Glutamatergic neuron (in vitro differentiated cells): Measurements from ENCODE around the gene CISD3. TPM values are rescaled to one million over a fixed set of nuclear protein-coding genes. Genes with fewer than 3 reads are reported as not detected.

Experiments used
- DNase-seq: peaks from one replicate; pipeline ENCODE4 v3.0.0; 2022
- H3K27ac Mint-ChIP-seq: one replicate; pipeline ENCODE4 v1.8.0; 2020; ENCODE audit warnings: mild to moderate bottlenecking, mixed read lengths, inconsistent platforms; ENCODE audit not compliant: unreplicated experiment
- H3K27me3 Mint-ChIP-seq: one replicate; pipeline ENCODE4 v1.8.0; 2020; ENCODE audit warnings: mild to moderate bottlenecking, moderate library complexity, mixed read lengths, inconsistent platforms; ENCODE audit not compliant: unreplicated experiment
- H3K36me3 Mint-ChIP-seq: one replicate; pipeline ENCODE4 v1.8.0; 2020; ENCODE audit warnings: mild to moderate bottlenecking, mixed read lengths, inconsistent platforms; ENCODE audit not compliant: unreplicated experiment
- H3K4me1 Mint-ChIP-seq: one replicate; pipeline ENCODE4 v1.8.0; 2020; ENCODE audit warnings: mild to moderate bottlenecking, low read depth, mixed read lengths, inconsistent platforms; ENCODE audit not compliant: unreplicated experiment
- H3K4me3 Mint-ChIP-seq: one replicate; pipeline ENCODE4 v1.8.0; 2020; ENCODE audit warnings: mild to moderate bottlenecking, mixed read lengths, inconsistent platforms; ENCODE audit not compliant: unreplicated experiment
- H3K9me3 Mint-ChIP-seq: one replicate; pipeline ENCODE4 v1.8.0; 2020; ENCODE audit warnings: mild to moderate bottlenecking, moderate library complexity, mixed read lengths, inconsistent platforms; ENCODE audit not compliant: unreplicated experiment
- total RNA-seq: library from RNA; stranded (reverse); fragmentation: NEBNext Ultra II Directional; extraction: Animal tissue kit (Norgen Biotek cat#: 25700); gene quantifications from one replicate; pipeline ENCODE4 v1.2.1, GENCODE V29; 2021; ENCODE audit not compliant: unreplicated experiment
- TF ChIP-seq, protein P1 (sequence below): fragments of 200-600 bp; sonication (generic); IDR thresholded peaks from one replicate; pipeline ENCODE4 v1.5.0; 2021; ENCODE audit not compliant: partially characterized antibody, unreplicated experiment

Gene CISD3
- total RNA-seq, 1 donor from 2014 or later, result 3.2 TPM

DNA sequence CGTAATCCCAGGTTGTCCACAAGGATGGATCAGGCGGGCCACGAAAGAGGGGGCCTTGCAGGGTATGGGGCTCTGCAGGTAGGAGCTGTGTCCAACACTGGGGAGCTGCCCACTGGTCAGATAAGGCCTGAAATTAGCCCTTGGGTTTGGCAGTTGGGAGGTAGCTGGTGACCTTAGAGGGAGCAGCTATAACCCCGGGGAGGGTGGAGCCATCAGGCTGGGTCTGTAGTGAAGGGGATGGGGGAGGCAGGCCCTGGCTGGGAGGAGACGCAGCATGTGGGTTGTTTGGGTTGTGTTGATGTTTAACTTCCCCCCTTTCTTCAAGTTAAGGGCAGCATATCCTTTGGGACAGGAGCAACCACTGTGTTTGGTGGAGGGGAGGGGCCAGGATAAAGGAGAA is 19.2 kb upstream of the CISD3 start:
- Mint-ChIP-seq H3K27ac (no peak overlapping the region), H3K4me1 (peaks cover 9% of the 10 kb centered on the region), H3K4me3 (no peak overlapping the region)

DNA sequence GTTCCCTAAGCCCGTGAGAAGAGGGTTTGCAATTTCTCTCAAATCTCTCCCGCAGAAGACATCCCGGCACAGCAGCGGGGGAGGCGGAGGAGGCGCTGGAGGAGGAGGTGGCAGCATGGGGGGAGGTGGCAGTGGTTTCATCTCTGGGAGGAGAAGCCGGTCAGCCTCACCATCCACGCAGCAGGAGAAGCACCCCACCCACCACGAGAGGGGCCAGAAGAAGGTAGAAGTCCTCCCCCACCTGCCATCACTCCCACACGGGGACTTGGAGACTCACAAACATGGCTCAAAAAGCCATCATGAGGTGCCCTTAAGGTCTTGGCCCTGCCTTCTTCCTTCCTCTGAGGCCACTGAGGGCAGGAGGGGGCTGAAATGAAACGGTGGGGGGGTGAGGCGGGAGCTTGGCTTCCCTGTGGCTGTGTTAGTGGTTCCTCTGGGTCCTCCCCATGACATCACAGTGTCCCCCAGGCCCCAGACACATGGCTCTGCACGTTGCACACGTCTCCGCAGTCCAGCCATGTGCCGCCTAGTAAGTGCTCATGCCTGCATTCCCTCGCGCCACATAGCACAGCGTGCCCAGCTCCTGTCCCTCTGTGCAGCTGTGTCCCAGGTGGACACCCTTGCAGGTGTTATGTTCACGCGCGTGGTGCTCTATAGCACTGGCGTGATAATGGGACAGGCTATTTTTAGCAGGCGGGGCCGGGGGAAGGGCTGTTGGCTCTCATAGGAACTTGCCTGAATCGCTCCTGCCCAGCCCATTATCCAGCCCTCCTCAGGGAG is 18.2 kb upstream of the CISD3 start:
- peaks cover 5% of the 10 kb centered on the region for H3K4me1 Mint-ChIP-seq
- DNase-seq, result no peak
- TF ChIP-seq, protein P1, sequence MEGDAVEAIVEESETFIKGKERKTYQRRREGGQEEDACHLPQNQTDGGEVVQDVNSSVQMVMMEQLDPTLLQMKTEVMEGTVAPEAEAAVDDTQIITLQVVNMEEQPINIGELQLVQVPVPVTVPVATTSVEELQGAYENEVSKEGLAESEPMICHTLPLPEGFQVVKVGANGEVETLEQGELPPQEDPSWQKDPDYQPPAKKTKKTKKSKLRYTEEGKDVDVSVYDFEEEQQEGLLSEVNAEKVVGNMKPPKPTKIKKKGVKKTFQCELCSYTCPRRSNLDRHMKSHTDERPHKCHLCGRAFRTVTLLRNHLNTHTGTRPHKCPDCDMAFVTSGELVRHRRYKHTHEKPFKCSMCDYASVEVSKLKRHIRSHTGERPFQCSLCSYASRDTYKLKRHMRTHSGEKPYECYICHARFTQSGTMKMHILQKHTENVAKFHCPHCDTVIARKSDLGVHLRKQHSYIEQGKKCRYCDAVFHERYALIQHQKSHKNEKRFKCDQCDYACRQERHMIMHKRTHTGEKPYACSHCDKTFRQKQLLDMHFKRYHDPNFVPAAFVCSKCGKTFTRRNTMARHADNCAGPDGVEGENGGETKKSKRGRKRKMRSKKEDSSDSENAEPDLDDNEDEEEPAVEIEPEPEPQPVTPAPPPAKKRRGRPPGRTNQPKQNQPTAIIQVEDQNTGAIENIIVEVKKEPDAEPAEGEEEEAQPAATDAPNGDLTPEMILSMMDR, result no peak
- no peaks in the 10 kb centered on the region for H3K36me3 Mint-ChIP-seq
- no peak overlapping the region for H3K27ac Mint-ChIP-seq
- H3K9me3 Mint-ChIP-seq, result peaks cover 15% of the 10 kb centered on the region
- peaks cover 7% of the 10 kb centered on the region for H3K27me3 Mint-ChIP-seq
- H3K4me3 Mint-ChIP-seq, result no peak overlapping the region

More for the DNA sequence above, 19.2 kb upstream of the CISD3 start:
- DNase-seq, result no peak
- TF ChIP-seq, protein P1, result no peak
- no peaks in the 10 kb centered on the region for H3K36me3 Mint-ChIP-seq
- H3K27me3 Mint-ChIP-seq, result peaks cover 12% of the 10 kb centered on the region
- H3K9me3 Mint-ChIP-seq, result peaks cover 15% of the 10 kb centered on the region

DNA sequence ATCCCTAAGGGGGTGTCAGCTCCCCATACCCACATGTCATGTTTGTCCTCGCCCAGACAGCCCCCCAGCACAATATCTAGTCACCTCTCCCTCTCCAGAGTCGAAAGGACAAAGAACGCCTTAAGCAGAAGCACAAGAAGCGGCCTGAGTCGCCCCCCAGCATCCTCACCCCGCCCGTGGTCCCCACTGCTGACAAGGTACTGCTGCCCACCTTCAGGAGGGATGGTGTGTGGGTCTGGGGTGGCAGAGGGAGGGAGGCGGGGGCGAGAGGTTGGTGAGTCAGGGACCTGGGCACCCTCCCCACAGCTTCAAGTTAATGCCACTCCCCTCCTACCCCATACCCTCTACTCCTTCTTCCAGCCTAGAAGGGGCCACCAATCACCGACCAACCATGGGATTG is 17.5 kb upstream of the CISD3 start:
- Mint-ChIP-seq H3K4me3 (no peak overlapping the region), H3K4me1 (peaks cover 5% of the 10 kb centered on the region), H3K27ac (no peak overlapping the region), H3K27me3 (peaks cover 7% of the 10 kb centered on the region), H3K9me3 (peaks cover 9% of the 10 kb centered on the region), H3K36me3 (no peaks in the 10 kb centered on the region)
- TF ChIP-seq, protein P1, result no peak
- DNase-seq, result no peak

DNA sequence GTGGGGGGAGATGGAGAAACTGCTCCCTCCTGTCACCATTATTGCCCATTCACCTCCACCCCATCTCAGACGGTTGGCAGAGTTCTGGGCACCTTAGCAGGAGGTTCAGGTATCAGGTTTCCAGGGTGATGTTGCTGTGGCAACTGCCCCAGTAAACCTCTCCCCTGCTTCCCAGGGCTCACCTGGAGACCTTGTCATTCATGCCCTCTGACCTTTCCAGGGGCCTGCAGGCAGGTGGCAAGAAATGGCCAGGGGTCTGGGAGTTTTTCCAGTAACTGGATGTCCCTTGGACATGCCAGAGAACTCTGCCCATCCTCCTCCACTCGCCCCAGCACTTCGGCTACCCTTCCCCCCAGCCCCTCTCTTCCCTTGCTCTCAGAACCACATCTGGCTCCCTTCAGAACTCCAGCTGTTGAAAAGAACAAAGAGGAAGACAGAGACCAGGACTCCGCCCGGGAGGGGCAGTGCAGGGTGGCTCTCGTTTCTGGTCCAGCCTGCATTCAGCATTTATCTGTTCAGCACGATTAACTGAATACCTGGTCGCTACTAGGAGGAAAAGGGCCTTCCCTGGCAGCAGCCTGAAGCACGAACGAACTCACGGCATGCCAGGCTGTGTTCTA is 16.6 kb upstream of the CISD3 start:
- Mint-ChIP-seq H3K36me3 (no peaks in the 10 kb centered on the region), H3K27ac (no peak overlapping the region), H3K4me3 (no peak overlapping the region), H3K9me3 (peaks cover 9% of the 10 kb centered on the region), H3K4me1 (peaks cover 5% of the 10 kb centered on the region), H3K27me3 (peaks cover 7% of the 10 kb centered on the region)
- TF ChIP-seq, protein P1, result no peak
- DNase-seq, result no peak
